Immature natural killer cell (primary cell): ENCODE results near the gene KLHL4. TPM values are rescaled to one million over a fixed set of nuclear protein-coding genes. Genes with fewer than 3 reads are reported as not detected.
"Not testable (repeated sequence)": the region's sequence is repeated elsewhere in the genome, so short reads cannot be mapped to it uniquely, and the experiment has no call there.

Experiments
- DNase-seq, 3 donors: peaks; one replicate each; pipeline ENCODE4 v3.0.0; 2022; ENCODE audit warnings: mixed read lengths in 1 of 3
- H3K27ac Mint-ChIP-seq, 6 donors: one replicate each; pipeline ENCODE4 v1.8.0; 2020; ENCODE audit warnings: mixed read lengths in 6 of 6, mild to moderate bottlenecking in 5 of 6, inconsistent platforms in 4 of 6, moderate library complexity in 3 of 6
- H3K27me3 Mint-ChIP-seq, 3 donors: one replicate each; pipeline ENCODE4 v1.8.0; 2020 to 2021; ENCODE audit warnings: low read depth in 3 of 3, mild to moderate bottlenecking in 3 of 3, mixed read lengths in 3 of 3, moderate library complexity in 3 of 3, inconsistent platforms in 1 of 3
- H3K36me3 Mint-ChIP-seq, 3 donors: one replicate each; pipeline ENCODE4 v1.8.0; 2020; ENCODE audit warnings: mixed read lengths in 3 of 3, inconsistent platforms in 2 of 3, mild to moderate bottlenecking in 2 of 3
- H3K4me1 Mint-ChIP-seq, 2 donors: one replicate each; pipeline ENCODE4 v1.8.0; 2020; ENCODE audit warnings: inconsistent platforms in 2 of 2, mild to moderate bottlenecking in 2 of 2, mixed read lengths in 2 of 2, moderate library complexity in 1 of 2
- H3K4me3 Mint-ChIP-seq, 5 donors: one replicate each; pipeline ENCODE4 v1.8.0; 2020; ENCODE audit warnings: mild to moderate bottlenecking in 5 of 5, mixed read lengths in 5 of 5, inconsistent platforms in 3 of 5, moderate library complexity in 3 of 5
- H3K9me3 Mint-ChIP-seq, 6 donors: one replicate each; pipeline ENCODE4 v1.8.0; 2020; ENCODE audit warnings: mild to moderate bottlenecking in 6 of 6, mixed read lengths in 6 of 6, inconsistent platforms in 4 of 6, moderate library complexity in 3 of 6
- polyA plus RNA-seq, 3 donors: library from polyadenylated mRNA; unstranded; fragments of 300-500 nt; fragmentation: Illumina TruSeq; gene quantifications; one replicate each; pipeline ENCODE4 v1.2.3, GENCODE V29; 2021

The KLHL4 gene
- polyA plus RNA-seq, 3 donors from 2014 or later = 0.51 TPM; not detected in 2

DNA sequence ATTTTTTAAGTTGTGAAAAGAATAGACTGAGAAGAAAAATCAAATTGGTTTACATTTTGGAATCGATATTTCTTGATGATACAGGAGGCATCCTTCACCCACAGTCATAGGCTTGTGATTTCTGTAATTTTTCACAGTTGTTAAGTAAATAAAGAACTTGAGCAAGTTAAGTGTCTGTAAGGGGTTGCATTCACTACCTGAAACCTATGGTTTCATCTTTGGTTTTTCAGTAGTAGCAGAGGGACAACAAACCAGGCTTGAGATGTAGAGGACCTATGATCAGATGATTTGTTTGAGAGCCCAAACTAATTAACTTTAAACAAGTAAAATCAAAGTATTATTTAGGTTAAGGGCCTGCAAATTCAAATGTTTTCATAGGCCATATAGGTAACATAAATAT, 175.6 kb downstream of the KLHL4 start:
- Mint-ChIP-seq H3K27ac (no peak overlapping the region), H3K4me3 (no peak overlapping the region), H3K4me1 (no peaks in the 10 kb centered on the region), H3K27me3 (peaks cover 0 to 2% (median 1%) of the 10 kb centered on the region in 3 donors), H3K36me3 (no peaks in the 10 kb centered on the region), H3K9me3 (peaks cover 0 to 5% (median 2%) of the 10 kb centered on the region in 6 donors)
- DNase-seq = no peak

- DNase-seq = no peak
- no peak overlapping the region for H3K4me3 Mint-ChIP-seq
- no peaks in the 10 kb centered on the region for H3K4me1 Mint-ChIP-seq
- H3K27ac Mint-ChIP-seq = no peak overlapping the region
- H3K36me3 Mint-ChIP-seq = no peaks in the 10 kb centered on the region
- peaks cover 0 to 6% (median 0%) of the 10 kb centered on the region in 6 donors for H3K9me3 Mint-ChIP-seq
- peaks cover 0 to 5% (median 0%) of the 10 kb centered on the region in 3 donors for H3K27me3 Mint-ChIP-seq
Measured at GRCh38 chrX:87697409-87697808, 179.8 kb downstream of the KLHL4 start.

GRCh38 chrX:87702795-87703194, 185.2 kb downstream of the KLHL4 start:
- Mint-ChIP-seq H3K9me3 (peaks cover 0 to 8% (median 0%) of the 10 kb centered on the region in 6 donors), H3K4me1 (no peaks in the 10 kb centered on the region), H3K36me3 (no peaks in the 10 kb centered on the region), H3K27ac (no peak overlapping the region), H3K27me3 (peaks cover 0 to 3% (median 2%) of the 10 kb centered on the region in 3 donors), H3K4me3 (no peak overlapping the region)
- DNase-seq = no peak

DNA sequence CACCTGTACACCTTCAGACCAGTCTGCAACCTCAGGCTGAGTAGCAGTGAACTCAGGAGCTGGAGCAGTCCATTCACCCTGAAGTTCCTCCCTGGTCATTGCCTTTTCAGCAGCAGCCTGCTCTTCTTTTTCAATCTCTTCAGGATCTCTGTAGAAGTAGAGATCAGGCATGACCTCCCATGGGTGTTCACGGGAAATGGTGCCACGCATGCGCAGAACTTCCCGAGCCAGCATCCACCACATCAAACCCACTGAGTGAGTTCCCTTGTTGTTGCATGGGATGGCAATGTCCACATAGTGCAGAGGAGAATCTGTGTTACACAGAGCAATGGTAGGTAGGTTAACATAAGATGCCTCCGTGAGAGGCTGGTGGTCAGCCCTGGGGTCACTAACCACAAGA, 185.9 kb downstream of the KLHL4 start:
- not testable (repeated sequence) for H3K36me3 Mint-ChIP-seq, H3K4me1 Mint-ChIP-seq, H3K27ac Mint-ChIP-seq, DNase-seq, H3K27me3 Mint-ChIP-seq, H3K4me3 Mint-ChIP-seq, H3K9me3 Mint-ChIP-seq

GRCh38 chrX:87706134-87706533, 188.5 kb downstream of the KLHL4 start:
- Mint-ChIP-seq H3K4me1 (no peaks in the 10 kb centered on the region), H3K36me3 (peaks cover 0 to 4% (median 0%) of the 10 kb centered on the region in 3 donors), H3K4me3 (no peak overlapping the region), H3K27ac (no peak overlapping the region), H3K9me3 (peaks cover 0 to 13% (median 7%) of the 10 kb centered on the region in 6 donors), H3K27me3 (peaks cover 2 to 4% (median 3%) of the 10 kb centered on the region in 3 donors)
- no peak for DNase-seq

- Mint-ChIP-seq H3K36me3 (peaks cover 0 to 4% (median 0%) of the 10 kb centered on the region in 3 donors), H3K27me3 (peaks cover 0 to 4% (median 0%) of the 10 kb centered on the region in 3 donors), H3K27ac (no peak overlapping the region), H3K4me1 (no peaks in the 10 kb centered on the region), H3K9me3 (peaks cover 0 to 11% (median 7%) of the 10 kb centered on the region in 6 donors), H3K4me3 (no peak overlapping the region)
- no peak for DNase-seq
Measured at GRCh38 chrX:87710580-87710979, 193.0 kb downstream of the KLHL4 start.
